Umbilical cord (tissue), 2 donors: ENCODE data around the gene SERPIND1. TPM values are rescaled to one million over a fixed set of nuclear protein-coding genes. Genes with fewer than 3 reads are reported as not detected.

Source experiments
- DNase-seq: peaks from one replicate; pipeline ENCODE4 v3.0.0-alpha.2; 2015; ENCODE audit warnings: low spot score
- total RNA-seq: library from RNA; depleted of rRNA; stranded (reverse); fragments of >200 nt; gene quantifications from one replicate; pipeline ENCODE4 v1.2.3, GENCODE V29; 2014; ENCODE audit warnings: low replicate concordance; ENCODE audit not compliant: insufficient read depth

The SERPIND1 gene
- total RNA-seq, 1 donor from 2014 or later, result 5.1 TPM

GRCh38 chr22:20788627-20789344 lies 14.9 kb downstream of the SERPIND1 start:
- no peak for DNase-seq

GRCh38 chr22:20792221-20792965 lies 18.5 kb downstream of the SERPIND1 start:
- no peak for DNase-seq

GRCh38 chr22:20792966-20793728 lies 19.2 kb downstream of the SERPIND1 start:
- no peak for DNase-seq

DNA sequence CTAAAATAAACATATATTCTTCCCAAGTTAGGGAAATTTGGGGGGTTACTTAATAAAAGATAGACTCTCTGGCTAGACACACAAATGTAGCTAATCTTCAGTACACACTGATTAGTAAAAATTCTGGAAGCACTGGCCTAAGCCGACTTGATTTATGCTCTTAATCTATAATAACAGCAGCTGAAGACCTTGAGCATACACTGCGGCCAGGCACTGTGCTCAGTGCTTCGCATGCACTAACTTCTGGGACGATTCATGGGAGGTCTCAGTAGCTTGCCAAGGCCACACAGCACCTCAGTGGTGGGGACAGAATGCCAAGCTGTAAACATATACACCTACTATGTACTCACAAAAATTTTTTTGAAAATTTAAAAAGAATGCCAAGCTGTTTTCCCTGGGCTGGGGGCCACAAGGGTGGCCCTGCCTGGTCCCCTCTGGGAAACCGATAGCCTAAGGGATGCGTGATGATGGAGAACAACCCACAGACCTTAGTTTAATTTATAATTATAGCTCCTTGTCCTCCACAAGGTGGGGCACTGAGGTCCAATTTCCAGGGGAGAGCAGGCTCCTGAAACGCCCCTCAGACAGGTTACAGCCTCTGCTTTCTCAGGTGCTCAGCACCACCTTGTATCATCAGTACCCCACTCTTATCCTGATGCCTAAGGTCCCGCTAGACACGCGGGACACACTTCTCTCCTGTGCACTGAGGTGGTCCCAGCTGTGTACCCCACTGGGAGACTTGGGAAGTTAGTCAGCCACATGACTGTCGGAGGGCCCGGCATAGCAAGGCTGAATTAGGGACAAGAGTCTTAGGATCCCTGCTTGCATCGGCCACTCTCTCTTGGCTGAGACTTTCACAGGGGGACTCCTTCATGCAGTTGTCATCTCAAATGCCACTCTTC lies 20.1 kb downstream of the SERPIND1 start:
- DNase-seq, result no peak

GRCh38 chr22:20794650-20795413 lies 20.9 kb downstream of the SERPIND1 start:
- DNase-seq, result no peak

DNA sequence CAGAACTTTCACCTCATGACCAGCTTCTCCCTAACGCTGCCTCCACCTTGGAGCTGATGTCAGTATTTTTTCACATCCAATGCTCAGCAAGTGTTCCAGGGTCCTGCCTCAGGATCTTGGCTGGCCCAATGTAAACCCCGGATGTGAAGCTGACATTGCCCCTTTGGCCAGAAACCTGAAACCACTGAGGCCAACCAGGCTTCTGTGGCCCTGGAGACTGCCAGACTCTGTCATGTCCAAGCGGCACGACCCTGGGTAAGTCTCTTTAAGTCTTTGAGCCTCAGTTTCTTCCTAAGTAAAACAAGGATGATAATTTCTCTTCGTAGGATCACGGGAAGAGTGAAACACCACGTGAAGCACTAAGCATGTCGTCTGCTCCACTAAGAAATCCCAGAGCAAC lies 22.8 kb downstream of the SERPIND1 start:
- no peak for DNase-seq

GRCh38 chr22:20798218-20798617 lies 24.3 kb downstream of the SERPIND1 start:
- DNase-seq, result no peak

DNA sequence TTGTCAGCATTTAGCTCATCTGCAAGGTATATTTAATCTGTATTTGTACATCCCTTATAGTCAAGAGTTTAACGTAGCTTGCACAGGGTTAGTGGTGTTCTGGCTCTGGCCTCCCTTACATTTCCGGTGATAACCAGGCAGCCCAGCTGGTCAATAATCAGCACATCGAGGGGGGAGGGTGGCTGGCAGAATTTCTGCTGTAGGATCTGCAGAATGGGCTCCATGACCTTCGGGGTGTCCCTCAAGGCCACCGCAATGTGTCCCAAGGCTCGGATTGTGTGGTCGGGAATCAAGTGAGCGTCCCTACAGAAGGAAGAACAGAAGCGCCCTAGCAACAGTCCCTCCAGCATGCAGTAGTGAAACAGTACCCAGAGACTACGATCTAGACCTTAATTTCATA lies 25.1 kb downstream of the SERPIND1 start:
- DNase-seq, result no peak

DNA sequence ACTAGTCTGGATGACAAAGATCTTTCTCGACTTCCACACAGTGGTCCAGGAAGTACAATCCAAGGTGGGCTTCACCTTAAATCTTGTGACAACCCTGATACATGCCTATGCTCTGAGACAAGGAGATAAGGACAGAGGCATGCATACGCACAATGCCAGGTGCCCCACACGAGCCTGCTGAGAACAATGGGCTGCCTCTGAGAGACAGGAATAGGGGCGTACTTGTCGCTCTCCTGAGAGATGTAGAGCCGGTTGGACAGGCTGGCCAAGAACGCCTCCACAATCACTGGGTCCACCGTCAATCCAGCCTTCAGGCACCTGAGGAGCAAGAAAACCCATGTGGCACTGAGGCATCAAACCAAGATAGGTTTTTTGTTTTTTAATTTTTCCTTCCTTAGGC lies 25.5 kb downstream of the SERPIND1 start:
- peak; percentile 57 for DNase-seq

GRCh38 chr22:20802452-20802851 lies 28.5 kb downstream of the SERPIND1 start:
- no peak for DNase-seq

DNA sequence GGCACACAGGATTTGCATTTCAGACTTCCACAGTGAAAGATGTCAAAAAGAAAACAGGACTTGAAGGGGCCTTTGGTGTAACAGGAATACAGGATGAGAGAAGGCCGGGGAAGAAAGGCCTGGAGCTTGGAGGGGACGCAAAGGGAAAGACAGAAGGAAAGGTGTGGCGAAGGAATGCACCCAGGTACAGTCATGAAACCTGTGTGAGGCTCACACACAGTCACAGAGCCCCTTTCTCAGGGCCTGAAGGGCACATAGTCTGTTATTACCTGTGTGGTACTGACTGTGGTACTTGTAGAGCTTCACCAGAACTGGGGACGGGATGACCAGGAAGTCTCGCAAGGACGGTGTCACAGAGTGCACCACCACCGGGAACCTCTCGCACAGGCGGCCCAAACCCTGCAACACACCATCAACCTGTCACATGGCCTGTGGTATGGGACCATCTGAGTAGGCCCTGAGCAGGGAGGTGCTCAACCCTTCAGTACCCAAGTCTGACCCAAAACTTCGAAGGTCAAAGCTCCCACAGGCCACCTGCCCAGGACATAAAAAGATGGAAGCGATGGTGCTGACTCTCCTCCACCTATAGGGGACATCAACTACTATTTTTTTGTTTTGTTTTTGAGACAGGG lies 29.1 kb downstream of the SERPIND1 start:
- no peak for DNase-seq

DNA sequence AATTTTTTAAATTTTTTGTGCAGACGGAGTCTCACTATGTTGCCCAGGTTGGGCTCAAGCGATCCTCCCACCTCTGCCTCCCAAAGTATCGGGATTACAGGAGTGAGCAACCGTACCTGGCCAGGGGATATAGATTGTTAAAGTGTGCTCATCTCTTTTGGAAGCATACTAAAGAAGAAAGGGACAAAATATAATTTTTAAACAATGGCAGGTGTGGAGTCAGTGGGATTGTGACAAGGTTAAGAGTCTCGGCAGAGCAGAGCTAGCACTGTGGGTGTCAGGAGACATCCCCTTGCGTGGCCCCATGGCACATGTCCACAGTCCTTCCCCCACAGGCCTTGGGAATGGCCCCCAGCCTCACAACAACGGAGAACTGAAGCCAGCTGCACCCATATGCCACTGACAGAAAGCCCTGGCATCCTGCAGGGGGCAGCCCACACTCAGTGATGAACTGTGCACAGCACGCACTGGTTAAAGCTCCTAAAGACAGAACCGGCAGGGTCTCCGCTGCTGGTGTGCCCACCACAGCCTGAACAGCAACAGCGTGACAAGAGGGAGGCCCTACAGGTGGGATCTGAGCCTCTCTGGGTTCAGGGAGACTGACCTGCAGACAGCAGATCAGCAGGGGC lies 29.9 kb downstream of the SERPIND1 start:
- DNase-seq, result peak; percentile 26

DNA sequence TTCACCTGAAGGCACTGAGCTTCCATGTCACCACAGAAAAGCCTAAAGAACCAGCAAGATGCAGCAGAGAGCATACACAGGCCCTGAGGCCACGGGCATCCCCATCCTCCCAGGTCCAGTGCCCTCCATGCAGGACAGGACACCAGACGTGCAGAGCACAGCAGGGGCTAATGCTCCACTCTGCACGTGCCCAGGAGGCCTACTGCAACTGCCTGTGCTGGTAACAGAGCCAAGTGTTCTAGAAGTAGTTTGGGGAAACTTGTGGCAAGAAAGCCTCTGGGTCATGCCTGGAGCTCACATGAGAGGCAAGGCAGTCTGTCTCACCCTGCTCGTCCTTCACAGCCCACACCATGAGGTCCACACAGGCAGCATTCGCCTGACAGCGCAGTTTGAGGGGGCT lies 30.7 kb downstream of the SERPIND1 start:
- no peak for DNase-seq

- DNase-seq, result no peak
Observed at GRCh38 chr22:20805972-20806471, 32.1 kb downstream of the SERPIND1 start.

- DNase-seq, result peak; percentile 40
Observed at GRCh38 chr22:20807315-20807752, 33.4 kb downstream of the SERPIND1 start.

DNA sequence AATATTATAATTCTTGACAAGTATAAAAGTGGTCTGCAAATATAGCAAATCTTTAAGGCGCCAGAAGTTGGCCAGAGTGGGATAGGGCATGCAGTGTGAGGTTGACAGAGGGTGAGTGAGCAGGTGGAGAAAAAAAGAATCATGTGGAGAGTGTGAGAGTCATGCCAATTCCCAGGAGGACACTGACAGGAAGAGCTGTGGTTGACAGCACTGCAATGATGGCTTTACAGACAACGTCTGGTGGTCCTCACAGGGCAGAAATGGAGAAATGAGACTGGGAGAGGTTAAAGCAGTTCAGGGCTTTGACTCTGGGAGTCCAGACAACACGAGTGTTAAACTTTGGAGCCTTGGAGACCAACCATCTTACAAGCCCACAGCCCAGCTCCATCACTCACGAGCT lies 34.9 kb downstream of the SERPIND1 start:
- DNase-seq, result no peak

DNA sequence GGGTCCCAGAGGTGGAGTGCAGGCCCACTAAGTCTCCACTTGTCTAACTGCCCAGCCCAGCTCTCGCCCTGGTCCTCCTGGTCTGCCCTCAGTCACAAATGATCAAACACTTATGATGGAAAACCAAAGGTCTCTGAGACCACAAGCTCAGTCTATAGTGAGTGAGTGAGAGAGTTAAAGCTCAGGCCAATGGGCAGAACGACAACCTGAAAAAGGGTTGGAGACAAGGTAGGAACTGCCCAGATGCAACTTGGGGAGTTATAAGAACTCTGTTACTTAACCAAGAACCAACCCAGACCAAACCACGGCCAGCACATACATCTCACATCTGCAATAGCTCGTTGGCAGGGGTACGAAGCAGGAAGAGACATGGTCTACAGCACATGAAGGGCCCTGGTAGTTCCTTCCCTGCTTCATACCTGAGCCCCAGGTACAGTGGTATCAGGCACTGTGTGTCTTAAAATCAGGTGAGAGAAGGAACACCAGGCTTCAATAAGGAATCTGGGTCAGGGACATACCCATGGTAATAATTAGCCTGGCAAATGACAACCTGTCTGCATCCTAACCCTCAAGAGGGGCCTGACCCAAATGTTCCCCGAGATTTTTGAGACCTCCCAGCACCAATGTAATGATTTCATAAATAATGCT lies 35.7 kb downstream of the SERPIND1 start:
- no peak for DNase-seq

DNA sequence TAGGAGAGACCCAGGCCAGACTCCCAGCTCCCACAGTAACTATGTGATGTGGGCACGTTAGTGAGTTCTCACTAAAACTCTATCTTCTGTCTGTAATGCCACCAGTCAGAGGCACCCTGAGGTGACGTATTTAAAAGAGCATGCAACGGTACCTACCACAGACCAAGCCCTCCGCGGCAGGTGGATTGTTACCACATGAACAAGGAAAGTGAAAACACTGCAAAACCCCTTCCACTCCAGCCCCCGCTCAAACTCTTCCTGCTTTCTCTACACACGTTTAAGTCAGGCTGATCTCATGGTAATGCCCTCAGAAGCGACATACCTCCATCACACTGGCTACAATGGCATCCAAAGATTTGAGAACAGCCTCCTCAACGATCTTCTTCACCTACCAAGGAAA lies 36.7 kb downstream of the SERPIND1 start:
- DNase-seq, result no peak

GRCh38 chr22:20811171-20811570 lies 37.3 kb downstream of the SERPIND1 start:
- no peak for DNase-seq
